K562 (cell line): ENCODE results near the gene ZMIZ1. TPM values are rescaled to one million over a fixed set of nuclear protein-coding genes. Genes with fewer than 3 reads are reported as not detected.
A peak's percentile ranks its signal among the peaks of the same experiment; 100 is the strongest.

ENCODE experiments used
- ATAC-seq: fragments of 200-7000 bp; cut with Tn5 transposase; 3 replicates; pipeline ENCODE4 v1.9.1; 2020; ENCODE audit warnings: moderate library complexity
- BruUV-seq: library from RNA; stranded (reverse); fragments of 400-500 nt; replicated peaks from 2 replicates; lab custom pipeline; 2021; lab: Mats Ljungman, UMichigan
- CTCF ChIA-PET: fragments of 300-600 bp; formaldehyde crosslinking; extraction: SDS; loops from one replicate; lab custom pipeline; 2021; ENCODE audit warnings: low intra/inter-chr PET ratio; lab: Yijun Ruan, JAX
- POLR2A ChIA-PET: fragments of 300-600, 350-650 bp; sonication (Branson Sonifier 250); formaldehyde crosslinking; extraction: SDS; loops from one replicate; lab custom pipeline; 2021; ENCODE audit warnings: antibody characterized with exemption, inconsistent platforms; lab: Yijun Ruan, JAX
- DNase-seq, 4 experiments: peaks; one replicate each; pipeline versions ENCODE4 v3.0.0 to v3.0.0-alpha.2; 2011 to 2018; ENCODE audit warnings: low spot score in 3 of 4, mixed read lengths in 3 of 4; ENCODE audit errors: extremely low read depth in 1 of 4
- FAIRE-seq: peaks from 2 replicates; lab custom pipeline; 2011; peaks lifted over from hg19 to GRCh38; lab: Jason Lieb, UNC
- H2AFZ ChIP-seq: 2 replicates; pipeline ENCODE4 v1.6.0; 2011; ENCODE audit warnings: low read depth, low read length, control low read depth, inconsistent platforms
- H3K27ac ChIP-seq: fragments of 200-600 bp; 3 replicates; pipeline ENCODE4 v1.8.0; 2011; ENCODE audit warnings: low read depth, mild to moderate bottlenecking, control low read depth, inconsistent platforms, low read length, moderate library complexity, mixed read lengths; ENCODE audit errors: extremely low read depth
- H3K27me3 ChIP-seq, 2 experiments: fragments of 300-600 bp in 1 of 2; 2 replicates in 1 of 2; 3 replicates in 1 of 2; pipeline versions ENCODE4 v1.6.0 to v1.8.0; 2011; ENCODE audit warnings: inconsistent platforms in 2 of 2, low read length in 2 of 2, mild to moderate bottlenecking in 1 of 2, mixed read lengths in 1 of 2, moderate library complexity in 1 of 2; ENCODE audit not compliant: control insufficient read depth in 2 of 2, insufficient read depth in 2 of 2
- H3K36me3 ChIP-seq: fragments of 300-600 bp; 3 replicates; pipeline ENCODE4 v1.8.0; 2011; ENCODE audit warnings: mild to moderate bottlenecking, low read length, inconsistent platforms; ENCODE audit not compliant: control insufficient read depth, insufficient read depth
- H3K4me1 ChIP-seq, 2 experiments: fragments of 200-600 bp in 1 of 2; replicated peaks in 1 of 2; 2 replicates in 1 of 2; 3 replicates in 1 of 2; pipeline versions ENCODE4 v1.5.1 to v1.8.0; 2011; ENCODE audit warnings: inconsistent platforms in 2 of 2, low read length in 2 of 2, mild to moderate bottlenecking in 1 of 2, mixed read lengths in 1 of 2, moderate library complexity in 1 of 2; ENCODE audit not compliant: control insufficient read depth in 2 of 2, insufficient read depth in 2 of 2
- H3K4me2 ChIP-seq: 2 replicates; pipeline ENCODE4 v1.6.1; 2011; ENCODE audit warnings: low read length, control low read depth, inconsistent platforms, mixed read lengths; ENCODE audit not compliant: insufficient read depth
- H3K4me3 ChIP-seq: fragments of 200-600 bp; sonication (generic), shearing (Covaris generic); 2 replicates; pipeline ENCODE4 v1.5.1; 2016; ENCODE audit warnings: control low read depth, inconsistent platforms
- H3K79me2 ChIP-seq: fragments of 200-600 bp; 3 replicates; pipeline ENCODE4 v1.8.0; 2011; ENCODE audit warnings: low read length, inconsistent platforms; ENCODE audit not compliant: control insufficient read depth, insufficient read depth
- H3K9ac ChIP-seq, 2 experiments: 2 replicates each; pipeline versions ENCODE4 v1.6.0 to v1.6.1; 2011; ENCODE audit warnings: low read depth in 2 of 2, low read length in 2 of 2, control low read depth in 1 of 2, inconsistent platforms in 1 of 2, mild to moderate bottlenecking in 1 of 2, mixed read lengths in 1 of 2; ENCODE audit not compliant: insufficient read depth in 1 of 2
- H3K9me1 ChIP-seq: one replicate; pipeline ENCODE4 v1.6.0; 2011; ENCODE audit warnings: inconsistent platforms, mild to moderate bottlenecking, low read length, moderate library complexity; ENCODE audit not compliant: control insufficient read depth, insufficient read depth
- H3K9me3 ChIP-seq: replicated peaks from 2 replicates; pipeline ENCODE4 v1.5.1; 2011; ENCODE audit warnings: low read depth, low read length, inconsistent platforms; ENCODE audit not compliant: control insufficient read depth, insufficient read depth
- H4K20me1 ChIP-seq: replicated peaks from 2 replicates; pipeline ENCODE4 v1.6.1; 2011; ENCODE audit warnings: low read length, inconsistent platforms, mixed read lengths; ENCODE audit not compliant: control insufficient read depth, insufficient read depth
- MITF ChIP-seq: IDR thresholded peaks from 2 replicates; pipeline ENCODE4 v1.6.1; 2014; ENCODE audit warnings: antibody characterized with exemption
- PCBP1 ChIP-seq: fragments of 200-400 bp; formaldehyde crosslinking; IDR thresholded peaks from 2 replicates; pipeline ENCODE4 v1.6.1; 2018; ENCODE audit warnings: mild to moderate bottlenecking, low read depth, low read length; ENCODE audit not compliant: poor library complexity, severe bottlenecking
- RBFOX2 ChIP-seq: fragments of 200-400 bp; formaldehyde crosslinking; IDR thresholded peaks from 2 replicates; pipeline ENCODE4 v1.6.1; 2017; ENCODE audit warnings: low read depth, mild to moderate bottlenecking, low read length, moderate library complexity
- WGBS: fragments of 100-300 bp; shearing (Covaris generic); methylation state at CpG from one replicate; pipeline ENCODE4 v1.1.6; 2016; ENCODE audit warnings: low coverage, mixed read lengths; ENCODE audit not compliant: insufficient coverage; ENCODE audit errors: missing lambda C conversion rate; 5-methylcytosine and 5-hydroxymethylcytosine counted together
- in situ Hi-C: fragments of 300-500 bp; cut with MboI; formaldehyde crosslinking; loops from 4 replicates; pipeline ENCODE4 v1.15.0; 2018; ENCODE audit warnings: inconsistent platforms, mixed read lengths
- intact Hi-C: fragments of 100-400 bp; cut with micrococcal nuclease; formaldehyde crosslinking; loops from 2 replicates; pipeline ENCODE4 v1.14.2; 2022
- polyA plus RNA-seq, 8 experiments: library from polyadenylated mRNA; depleted of rRNA in 4 of 8; stranded (reverse) in 5 of 8; unstranded in 3 of 8; fragments of >200 nt; fragmentation: Nextera tagmentation in 2 of 8; fragmentation: Illumina TruSeq in 1 of 8; extraction: Ambion mirVana in 2 of 8; extraction: Trizol in 1 of 8; gene quantifications; 2 replicates each; pipeline versions ENCODE4 v1.2.1 to v1.2.3, GENCODE V29; 2011 to 2014; ENCODE audit warnings: inconsistent platforms in 1 of 8, missing spikeins in 1 of 8
- total RNA-seq, 7 experiments: library from RNA; depleted of rRNA in 6 of 7; stranded (reverse); fragments of >200 nt in 6 of 7; fragmentation: Illumina TruSeq in 2 of 7; extraction: Trizol in 2 of 7; gene quantifications; 2 replicates each; pipeline versions ENCODE4 v1.2.1 to v1.2.3, GENCODE V29; 2011 to 2021; ENCODE audit warnings: low replicate concordance in 1 of 7

ZMIZ1 gene
- total and polyA plus RNA-seq, 9 of the 15 experiments (the other 6 are each of a cell fraction or from before 2014, with no cell fraction given) = 1.0 to 37.3 (median 4.3) TPM

- TF ChIP-seq MITF = no peak
These were observed 68.6 kb downstream of the ZMIZ1 start (continued) for GRCh38 chr10:79137300-79137756.

- no peak for ATAC-seq
- H3K4me3 ChIP-seq = no peak overlapping the region
- FAIRE-seq = no peak
- H3K4me1 ChIP-seq = peaks cover 63 to 66% of the 10 kb centered on the region in 2 experiments
- no peak overlapping the region for H3K4me2 ChIP-seq
- H3K27me3 ChIP-seq = no peaks in the 10 kb centered on the region
- peak overlapping the region in 1 of 2 experiments; percentile 41; a peak in 2 of 4 replicates for H3K9ac ChIP-seq
- intact Hi-C loops (no loop called here), in situ Hi-C loops (no loop called here)
- H3K9me3 ChIP-seq = no peaks in the 10 kb centered on the region
- H3K79me2 ChIP-seq = peaks cover 26% of the 10 kb centered on the region
- no peak overlapping the region for H2AFZ ChIP-seq
- DNase-seq = no peak
- POLR2A ChIA-PET = interaction anchor here (0.7 to 2.3 kb wide), 3 partner anchors 11 to 32 kb away, joined by 3 to 20 read pairs (median 5); no protein-coding TSS in a partner anchor
- no peak overlapping the region for H3K27ac ChIP-seq
- CTCF ChIA-PET = no interaction called here
- H3K9me1 ChIP-seq = peaks cover 3% of the 10 kb centered on the region
- H4K20me1 ChIP-seq = no peaks in the 10 kb centered on the region; the same call in 1 of the 2 replicates
- peak; percentile 42 for TF ChIP-seq PCBP1
- no peak for TF ChIP-seq RBFOX2
- H3K36me3 ChIP-seq = peaks cover 36% of the 10 kb centered on the region; the same call in 2 of the 3 replicates
- BruUV-seq = no TSS peak
- 69% methylated on average over 9 of the region's 13 CpGs for WGBS
These were observed 69.1 kb downstream of the ZMIZ1 start for GRCh38 chr10:79137826-79138225.
